ENCODE data around the gene GSE1.

GSE1 gene

DNA sequence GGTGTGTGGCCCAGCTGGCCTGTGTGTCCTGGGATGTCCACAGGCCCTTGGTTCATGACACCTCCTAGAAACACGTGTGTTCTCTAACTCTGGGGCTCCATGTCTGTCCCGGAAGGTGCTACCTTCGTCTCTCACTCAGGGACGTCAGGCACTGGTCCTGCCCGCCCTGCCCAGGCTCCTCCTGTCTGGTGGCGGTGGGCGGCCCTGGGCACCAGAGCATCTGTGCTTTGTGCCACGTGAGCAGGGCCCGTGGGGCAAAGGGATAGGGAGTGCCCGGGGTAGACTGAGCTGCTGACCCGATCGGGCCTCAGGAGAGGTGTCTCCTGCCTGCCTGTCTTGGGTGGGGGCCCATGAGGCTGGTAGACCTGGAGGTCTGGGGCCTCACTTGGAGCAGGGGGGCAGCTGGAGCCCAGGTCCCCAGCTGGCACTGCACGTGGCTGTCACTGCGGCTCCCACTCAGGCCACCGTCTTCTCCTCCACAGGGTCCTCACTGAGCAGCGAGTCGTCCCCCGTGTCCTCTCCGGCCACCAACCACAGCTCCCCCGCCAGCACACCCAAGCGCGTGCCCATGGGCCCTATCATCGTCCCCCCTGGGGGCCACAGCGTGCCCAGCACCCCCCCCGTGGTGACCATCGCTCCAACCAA lies 35.1 kb downstream of the GSE1 start:
- DNase-seq (ENCODE audit: low read depth, low spot score) = no peak
- in situ Hi-C loops (cut with HindIII; ENCODE audit: low sequenced_read_pairs) = no loop called here
- TF ChIP-seq, protein P1, sequence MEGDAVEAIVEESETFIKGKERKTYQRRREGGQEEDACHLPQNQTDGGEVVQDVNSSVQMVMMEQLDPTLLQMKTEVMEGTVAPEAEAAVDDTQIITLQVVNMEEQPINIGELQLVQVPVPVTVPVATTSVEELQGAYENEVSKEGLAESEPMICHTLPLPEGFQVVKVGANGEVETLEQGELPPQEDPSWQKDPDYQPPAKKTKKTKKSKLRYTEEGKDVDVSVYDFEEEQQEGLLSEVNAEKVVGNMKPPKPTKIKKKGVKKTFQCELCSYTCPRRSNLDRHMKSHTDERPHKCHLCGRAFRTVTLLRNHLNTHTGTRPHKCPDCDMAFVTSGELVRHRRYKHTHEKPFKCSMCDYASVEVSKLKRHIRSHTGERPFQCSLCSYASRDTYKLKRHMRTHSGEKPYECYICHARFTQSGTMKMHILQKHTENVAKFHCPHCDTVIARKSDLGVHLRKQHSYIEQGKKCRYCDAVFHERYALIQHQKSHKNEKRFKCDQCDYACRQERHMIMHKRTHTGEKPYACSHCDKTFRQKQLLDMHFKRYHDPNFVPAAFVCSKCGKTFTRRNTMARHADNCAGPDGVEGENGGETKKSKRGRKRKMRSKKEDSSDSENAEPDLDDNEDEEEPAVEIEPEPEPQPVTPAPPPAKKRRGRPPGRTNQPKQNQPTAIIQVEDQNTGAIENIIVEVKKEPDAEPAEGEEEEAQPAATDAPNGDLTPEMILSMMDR (IDR thresholded peaks at IDR 0.05; ENCODE audit: low read depth, low read length) = no peak
- H3K4me3 ChIP-seq (ENCODE audit: low read depth, low read length) = no peak overlapping the region

DNA sequence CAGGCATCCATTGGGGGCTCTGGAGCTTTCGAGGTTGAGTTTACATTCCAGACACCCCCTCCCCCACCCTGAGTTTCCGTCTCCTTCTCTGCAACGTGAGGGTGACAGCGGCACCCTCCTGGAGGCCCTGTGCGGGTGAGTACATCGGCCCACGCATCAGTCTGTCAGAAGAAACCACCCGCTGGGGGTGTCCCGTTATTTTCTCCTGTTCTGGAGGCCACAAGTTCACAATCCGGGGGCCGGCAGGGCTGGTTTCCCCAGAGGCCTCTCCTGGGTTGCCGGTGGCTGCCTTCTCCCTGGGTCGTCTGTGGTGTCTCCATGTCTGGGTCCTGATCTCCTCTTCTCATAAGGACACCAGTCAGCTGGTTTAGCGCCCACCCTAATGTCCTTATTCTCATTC lies 35.7 kb downstream of the GSE1 start:
- no peak overlapping the region for H3K4me3 ChIP-seq (ENCODE audit: low read depth, low read length)
- TF ChIP-seq, protein P1 (IDR thresholded peaks at IDR 0.05; ENCODE audit: low read depth, low read length) = no peak
- no peak for DNase-seq (ENCODE audit: low read depth, low spot score)
- in situ Hi-C loops (cut with HindIII; ENCODE audit: low sequenced_read_pairs) = no loop called here

DNA sequence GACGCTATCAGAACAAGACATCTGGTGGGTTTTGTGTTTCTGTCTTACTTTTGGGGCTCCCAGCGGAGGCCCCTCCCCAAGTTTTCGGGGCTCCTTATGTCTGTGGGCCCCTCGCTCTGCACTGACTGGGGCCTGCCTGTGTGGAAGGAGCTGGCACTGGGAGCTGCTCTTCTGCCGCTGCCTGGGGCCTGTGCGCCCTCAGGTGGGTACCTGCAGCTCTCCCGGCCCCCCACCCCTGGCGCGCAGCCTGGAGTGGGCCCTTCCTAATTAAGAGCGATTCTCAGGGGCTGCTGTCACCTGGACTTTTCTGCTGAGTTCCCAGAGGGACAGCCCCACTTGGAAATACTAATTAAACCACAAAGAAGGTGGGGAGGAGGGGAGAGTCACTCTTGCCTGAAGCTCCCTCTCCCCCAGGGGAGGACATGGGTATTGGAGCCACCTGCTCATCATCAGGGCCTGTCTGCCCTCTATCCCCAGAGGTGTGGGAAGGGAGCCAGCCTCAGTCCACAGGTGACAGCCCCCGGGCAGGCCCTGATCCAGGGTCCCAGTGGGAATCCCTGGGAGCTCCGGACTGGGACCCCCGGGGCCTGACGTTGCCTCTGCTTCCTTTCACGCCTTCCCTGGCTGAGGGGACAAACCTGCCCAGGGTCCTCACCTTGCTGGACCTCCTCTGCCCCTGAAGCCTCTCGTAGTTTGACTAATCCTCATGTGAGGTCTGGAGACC lies 36.5 kb downstream of the GSE1 start:
- no peak overlapping the region for H3K4me3 ChIP-seq (ENCODE audit: low read depth, low read length)
- no peak for DNase-seq (ENCODE audit: low read depth, low spot score)
- TF ChIP-seq, protein P1 (IDR thresholded peaks at IDR 0.05; ENCODE audit: low read depth, low read length) = no peak
- in situ Hi-C loops (cut with HindIII; ENCODE audit: low sequenced_read_pairs) = no loop called here

DNA sequence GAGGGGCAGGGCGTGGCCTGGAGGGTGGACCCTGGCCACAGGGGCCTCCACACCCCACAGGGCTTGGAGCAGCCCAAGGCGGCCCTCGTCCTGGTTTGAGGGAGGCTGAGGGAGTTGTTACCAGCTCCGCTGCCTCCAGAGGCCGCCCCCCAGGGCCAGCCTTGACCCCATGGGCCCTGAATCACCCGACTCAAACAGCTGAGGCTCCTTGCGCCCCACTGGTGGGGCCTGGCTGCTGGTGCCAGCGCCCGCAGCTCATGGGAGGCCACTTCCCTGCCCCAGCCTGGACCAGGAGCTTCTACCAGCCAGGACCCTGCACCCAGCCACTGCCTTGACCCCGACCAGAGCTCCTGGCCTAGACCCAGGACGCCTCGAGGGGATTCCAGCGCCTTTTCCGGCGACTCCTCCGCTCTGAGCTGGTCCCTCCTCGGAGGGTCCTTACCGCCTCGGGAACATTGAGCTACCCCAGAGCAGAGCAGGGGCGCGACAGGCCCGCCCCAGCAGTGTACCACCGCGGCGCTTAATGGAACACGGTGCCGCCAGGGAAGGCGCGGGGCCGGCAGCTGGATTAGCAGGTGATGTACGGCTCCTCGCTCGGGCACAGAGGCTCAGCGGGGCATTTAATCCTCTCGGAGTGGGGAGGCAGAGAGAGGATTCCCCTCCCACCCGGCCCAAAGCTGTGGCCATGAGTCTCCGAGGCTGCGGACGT lies 37.2 kb downstream of the GSE1 start:
- in situ Hi-C loops (cut with HindIII; ENCODE audit: low sequenced_read_pairs) = no loop called here
- H3K4me3 ChIP-seq (ENCODE audit: low read depth, low read length) = no peak overlapping the region
- TF ChIP-seq, protein P1 (IDR thresholded peaks at IDR 0.05; ENCODE audit: low read depth, low read length) = no peak
- no peak for DNase-seq (ENCODE audit: low read depth, low spot score)

DNA sequence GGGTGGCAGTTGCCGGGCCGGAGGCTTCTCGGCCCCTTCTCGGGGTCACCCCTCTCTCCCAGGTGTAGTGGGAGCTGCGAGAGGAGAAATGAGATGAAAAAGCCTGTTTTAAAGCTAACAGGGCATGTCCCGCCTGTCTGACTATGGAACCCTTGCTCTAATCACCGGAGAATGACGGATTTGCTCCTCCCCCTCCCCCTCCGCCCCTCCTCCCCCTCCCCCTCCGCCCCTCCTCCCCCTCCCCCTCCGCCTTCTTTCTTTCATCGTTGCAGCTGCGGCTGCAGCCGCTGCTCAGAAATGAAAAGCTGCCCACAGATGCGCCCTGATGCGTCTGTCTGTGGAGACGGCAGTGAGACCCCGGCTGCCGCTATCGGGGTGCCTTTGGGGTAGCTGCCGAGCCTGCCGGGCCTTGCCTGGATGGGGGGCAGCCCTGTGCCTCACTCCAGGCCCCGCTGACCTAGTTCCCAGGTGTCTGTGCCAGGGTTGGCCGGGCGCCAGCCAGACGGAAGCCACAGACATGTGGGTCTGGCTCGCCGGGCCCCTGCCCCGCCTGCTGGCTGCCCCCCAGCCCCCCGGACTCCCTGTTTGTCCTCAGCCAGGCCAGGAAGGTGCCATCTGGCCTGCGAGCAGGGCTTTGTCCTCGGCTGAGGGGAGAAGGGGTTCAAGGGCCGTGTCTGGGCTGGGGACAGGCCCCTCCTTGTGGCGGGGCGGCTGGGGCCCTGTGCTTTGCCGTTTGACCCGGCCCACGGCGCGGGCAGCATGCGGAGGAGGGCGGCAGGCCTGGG lies 37.9 kb downstream of the GSE1 start:
- DNase-seq (ENCODE audit: low read depth, low spot score) = no peak
- TF ChIP-seq, protein P1 (IDR thresholded peaks at IDR 0.05; ENCODE audit: low read depth, low read length) = no peak
- no peak overlapping the region for H3K4me3 ChIP-seq (ENCODE audit: low read depth, low read length)
- in situ Hi-C loops (cut with HindIII; ENCODE audit: low sequenced_read_pairs) = no loop called here

Data from astrocyte of the spinal cord (primary cell).